ENCODE results near the gene F12. TPM values are rescaled to one million over a fixed set of nuclear protein-coding genes. Genes with fewer than 3 reads are reported as not detected.
"Not testable (repeated sequence)": the region's sequence is repeated elsewhere in the genome, so short reads cannot be mapped to it uniquely, and the experiment has no call there.

The F12 gene
- total RNA-seq, 4 donors from 2014 or later: 0.59 to 4.5 TPM; not detected in 2

- TF ChIP-seq POLR2A (IDR thresholded peaks at IDR 0.05): no peak
- TF ChIP-seq EP300 (IDR thresholded peaks at IDR 0.05): no peak
- no peak for TF ChIP-seq CTCF (IDR thresholded peaks at IDR 0.05)
- Histone ChIP-seq H3K27ac (no peak overlapping the region), H3K27me3 (peaks cover 0 to 8% of the 10 kb centered on the region in 2 donors), H3K9me3 (no peaks in the 10 kb centered on the region), H3K36me3 (no peaks in the 10 kb centered on the region), H3K4me1 (peaks cover 0 to 13% (median 4%) of the 10 kb centered on the region in 4 donors), H3K4me3 (no peak overlapping the region)
- no peak for DNase-seq (ENCODE audit: low spot score in 2 of 2)
- WGBS, 2 donors: 70 to 72% methylated on average over 11 of the region's 11 CpGs
These were observed 33.3 kb downstream of the F12 start for GRCh38 chr5:177376107-177376506.

GRCh38 chr5:177375516-177375915 lies 33.8 kb downstream of the F12 start:
- 72 to 78% methylated on average over 5 of the region's 5 CpGs for WGBS, 2 donors
- H3K4me1 ChIP-seq: peaks cover 0 to 15% (median 4%) of the 10 kb centered on the region in 4 donors
- DNase-seq (ENCODE audit: low spot score in 2 of 2); H3K27ac ChIP-seq; H3K36me3 ChIP-seq; H3K27me3 ChIP-seq; H3K9me3 ChIP-seq; H3K4me3 ChIP-seq: not testable (repeated sequence)

- no peak overlapping the region for H3K27ac ChIP-seq
- no peak for DNase-seq (ENCODE audit: low spot score in 2 of 2)
- no peaks in the 10 kb centered on the region for H3K36me3 ChIP-seq
- 67 to 69% methylated on average over 5 of the region's 5 CpGs for WGBS, 2 donors
- peaks cover 0 to 15% (median 4%) of the 10 kb centered on the region in 4 donors for H3K4me1 ChIP-seq
- no peaks in the 10 kb centered on the region for H3K9me3 ChIP-seq
- TF ChIP-seq EP300 (IDR thresholded peaks at IDR 0.05) (no peak), CTCF (IDR thresholded peaks at IDR 0.05) (no peak), POLR2A (IDR thresholded peaks at IDR 0.05) (no peak)
- no peak overlapping the region for H3K4me3 ChIP-seq
- H3K27me3 ChIP-seq: peaks cover 0 to 6% of the 10 kb centered on the region in 2 donors
These were observed 35.2 kb downstream of the F12 start for GRCh38 chr5:177374211-177374610.

- H3K27ac ChIP-seq: no peak overlapping the region
- H3K4me3 ChIP-seq: no peak overlapping the region
- H3K4me1 ChIP-seq: peaks cover 0 to 15% (median 4%) of the 10 kb centered on the region in 4 donors
- H3K9me3 ChIP-seq: no peaks in the 10 kb centered on the region
- TF ChIP-seq EP300 (IDR thresholded peaks at IDR 0.05) (no peak), CTCF (IDR thresholded peaks at IDR 0.05) (no peak), POLR2A (IDR thresholded peaks at IDR 0.05) (no peak)
- WGBS, 2 donors: 43 to 47% methylated on average over 6 of the region's 6 CpGs
- no peaks in the 10 kb centered on the region for H3K36me3 ChIP-seq
- DNase-seq (ENCODE audit: low spot score in 2 of 2): no peak
- H3K27me3 ChIP-seq: peaks cover 0 to 6% of the 10 kb centered on the region in 2 donors
These were observed 35.6 kb downstream of the F12 start for GRCh38 chr5:177373806-177374205.

GRCh38 chr5:177372910-177373309 lies 36.5 kb downstream of the F12 start:
- no peak for TF ChIP-seq POLR2A (IDR thresholded peaks at IDR 0.05)
- no peak for TF ChIP-seq EP300 (IDR thresholded peaks at IDR 0.05)
- TF ChIP-seq CTCF (IDR thresholded peaks at IDR 0.05): no peak
- Histone ChIP-seq H3K27me3 (peaks cover 0 to 6% of the 10 kb centered on the region in 2 donors), H3K4me1 (peaks cover 0 to 22% (median 7%) of the 10 kb centered on the region in 4 donors), H3K36me3 (no peaks in the 10 kb centered on the region), H3K4me3 (no peak overlapping the region), H3K9me3 (no peaks in the 10 kb centered on the region), H3K27ac (no peak overlapping the region)
- 96 to 98% methylated on average over 6 of the region's 6 CpGs for WGBS, 2 donors
- no peak for DNase-seq (ENCODE audit: low spot score in 2 of 2)
